GM18502 (cell line): Measurements from ENCODE around the gene CCDC188.
A peak's percentile ranks its signal among the peaks of the same experiment; 100 is the strongest.

Source experiments
- ATAC-seq: cut with Tn5 transposase; IDR thresholded peaks from one replicate; pipeline ENCODE4 v1.9.1; 2021; ENCODE audit warnings: mild to moderate bottlenecking; ENCODE audit not compliant: unreplicated experiment, poor library complexity

CCDC188 gene

DNA sequence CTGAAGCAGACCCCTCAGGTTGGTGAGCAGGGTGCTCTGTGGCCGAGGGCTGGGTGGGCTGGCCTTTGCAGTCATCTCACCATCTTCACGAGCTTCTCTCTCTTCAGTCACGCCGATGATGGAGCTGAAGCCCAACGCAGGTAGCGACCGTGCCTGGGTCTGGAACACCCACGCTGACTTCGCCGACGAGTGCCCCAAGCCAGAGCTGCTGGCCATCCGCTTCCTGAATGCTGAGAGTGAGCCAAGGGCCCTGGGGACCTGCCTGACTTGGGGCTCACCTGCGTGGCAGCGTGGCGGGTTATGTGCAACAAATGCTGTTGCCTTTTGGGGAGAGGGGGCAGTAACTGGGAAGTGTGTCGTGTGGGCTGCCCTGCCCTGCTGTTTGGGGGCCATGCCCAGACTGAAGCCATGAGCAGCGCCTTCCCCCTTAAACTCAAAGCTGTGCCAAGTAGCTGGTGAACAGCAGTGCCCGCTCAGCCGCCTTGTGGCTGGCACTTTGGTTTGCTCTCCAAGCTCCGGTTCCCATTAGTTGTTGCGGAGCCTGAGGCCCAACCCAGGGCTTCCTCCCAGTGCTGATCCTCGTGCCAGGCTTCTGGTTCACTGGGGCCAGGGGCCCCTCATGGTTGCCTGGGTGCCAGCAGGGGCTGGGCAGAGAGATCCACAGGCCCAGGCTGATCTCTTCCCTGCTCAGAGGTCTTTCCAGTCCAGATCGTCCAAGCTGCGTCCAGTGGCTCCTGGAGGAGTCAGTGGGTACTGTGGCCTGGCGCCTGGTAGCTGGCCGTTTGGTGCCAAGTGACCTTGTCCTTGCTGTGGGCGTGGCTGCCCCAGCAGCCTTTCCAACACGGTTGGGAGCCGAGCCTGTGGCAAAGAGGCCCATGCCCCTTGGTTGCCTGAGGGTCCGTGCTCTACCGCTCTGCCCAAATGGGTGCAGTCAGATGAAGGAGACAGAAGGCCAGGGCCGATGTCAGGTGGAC is 25.4 kb downstream of the CCDC188 start:
- ATAC-seq = no peak

DNA sequence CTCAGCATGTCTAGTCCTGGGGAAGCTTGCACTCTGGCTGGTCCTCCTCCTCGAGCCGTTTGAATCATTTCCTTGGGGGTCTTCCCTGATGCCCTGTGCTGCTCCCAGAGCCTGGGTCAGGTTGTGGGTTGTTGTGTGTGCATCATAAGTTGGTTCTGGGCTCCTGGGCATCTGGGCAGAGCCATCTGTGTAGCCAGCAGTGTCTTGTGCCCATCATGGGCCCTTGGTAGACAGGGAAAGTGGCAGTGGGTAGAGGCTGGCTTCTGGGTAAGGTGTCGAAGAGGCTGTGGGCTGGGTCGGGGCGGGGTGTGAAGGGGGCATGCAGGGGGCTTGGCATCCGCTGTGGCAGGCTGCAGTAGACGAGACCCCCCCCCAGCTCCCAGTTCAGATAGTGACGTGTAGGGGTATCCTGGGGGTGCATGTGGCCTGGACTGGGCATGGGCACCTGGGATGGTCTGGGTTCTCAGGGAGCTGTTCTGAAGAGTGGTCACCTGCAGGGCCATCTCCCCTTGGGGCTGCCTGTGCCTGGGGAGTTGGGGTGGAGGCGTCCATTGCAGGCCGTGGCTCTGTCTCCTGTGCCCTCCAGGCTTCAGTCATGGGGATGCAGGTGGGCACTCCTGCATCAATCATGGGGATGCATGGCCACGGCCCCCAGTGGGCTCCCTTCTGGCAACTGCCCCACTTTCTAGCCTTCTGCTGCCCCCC is 26.6 kb downstream of the CCDC188 start:
- ATAC-seq = no peak

DNA sequence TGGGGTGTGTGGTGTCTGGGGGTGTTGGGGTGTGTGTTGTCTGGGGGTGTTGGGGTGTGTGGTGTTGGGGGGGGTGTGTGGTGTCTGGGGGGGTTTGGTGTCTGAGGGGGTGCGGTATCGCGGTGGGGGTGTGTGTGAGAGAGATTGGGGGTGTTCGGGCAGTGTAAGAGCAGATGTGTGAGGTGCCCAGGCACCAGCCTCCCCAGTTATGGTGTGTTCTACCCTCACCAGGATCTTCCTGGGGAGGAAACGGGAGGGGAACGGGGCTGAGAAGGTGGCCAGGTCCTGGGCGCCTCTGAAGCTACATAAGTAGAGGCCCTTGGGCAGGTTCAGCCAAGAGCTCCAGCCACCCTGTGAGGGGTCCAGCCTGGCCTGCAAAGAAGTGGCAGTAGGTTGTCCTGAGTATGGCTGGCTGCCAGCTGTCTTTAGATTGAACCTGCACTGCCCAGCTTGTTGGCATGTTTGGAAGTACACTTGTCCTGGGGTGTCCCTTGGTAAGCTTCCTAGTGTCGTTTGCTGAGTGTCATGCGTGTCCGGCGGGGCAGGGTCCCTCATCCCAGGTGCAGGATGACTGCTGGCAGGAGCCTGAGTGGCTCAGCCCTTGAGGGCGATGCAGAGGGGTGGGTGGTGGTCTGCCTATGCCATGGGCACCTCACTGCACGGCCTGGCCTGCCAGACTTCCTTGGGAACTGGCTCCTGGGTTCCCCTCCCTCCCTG is 27.3 kb downstream of the CCDC188 start:
- no peak for ATAC-seq

DNA sequence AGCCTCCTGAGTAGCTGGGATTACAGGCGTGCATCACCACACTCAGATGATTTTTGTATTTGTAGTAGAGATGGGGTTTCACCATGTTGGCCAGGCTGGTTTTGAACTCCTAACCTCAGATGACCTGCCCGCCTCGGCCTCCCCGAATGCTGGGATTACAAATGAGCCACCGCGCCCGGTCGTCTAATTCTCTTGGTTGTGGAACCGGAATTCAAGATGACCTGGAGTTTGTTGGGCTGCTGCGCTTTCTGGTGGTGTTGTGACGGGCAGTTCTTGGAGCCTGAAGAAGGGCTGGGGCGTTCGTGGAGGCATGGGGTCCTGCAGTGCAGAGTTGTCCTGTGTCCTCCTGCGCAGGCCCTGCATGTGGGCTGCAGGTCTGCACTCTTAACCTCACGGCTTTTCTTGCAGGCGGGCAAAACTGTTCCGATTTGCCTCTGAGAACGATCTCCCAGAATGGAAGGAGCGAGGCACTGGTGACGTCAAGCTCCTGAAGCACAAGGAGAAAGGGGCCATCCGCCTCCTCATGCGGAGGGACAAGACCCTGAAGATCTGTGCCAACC is 28.9 kb downstream of the CCDC188 start:
- ATAC-seq = no peak

DNA sequence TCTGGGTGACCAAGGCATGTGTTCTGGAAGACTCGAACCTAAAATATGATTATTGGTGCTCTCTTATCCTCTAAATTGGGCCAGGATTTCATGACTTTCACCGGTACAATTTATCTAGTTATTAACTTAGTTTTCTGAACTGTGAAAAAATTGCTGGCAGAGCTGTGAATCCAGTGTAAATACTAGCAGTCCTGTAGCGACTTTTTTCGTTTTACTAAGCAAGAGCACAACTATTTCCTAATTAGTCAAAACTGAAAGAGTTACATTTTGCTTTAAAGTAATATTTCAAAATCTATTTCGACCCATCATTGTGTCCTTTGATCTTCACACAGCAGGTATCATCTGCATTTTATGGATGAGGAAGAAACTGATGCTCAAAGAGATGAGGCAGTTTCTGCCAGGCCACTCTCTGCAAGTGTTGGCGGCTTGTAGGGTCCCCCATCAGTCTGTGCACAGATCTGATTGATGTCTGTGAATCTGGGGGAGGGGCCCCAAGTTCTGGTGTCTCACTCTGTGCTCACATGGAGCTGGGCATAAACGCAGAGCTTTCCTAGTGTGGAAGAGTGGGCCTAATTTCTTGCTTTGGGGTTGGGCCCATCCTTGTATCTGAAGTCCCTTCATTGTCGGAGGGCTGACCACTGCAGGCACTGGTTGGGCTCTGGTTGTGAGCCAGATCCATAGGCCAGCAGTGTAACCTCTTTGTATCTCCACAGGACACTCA is 32.4 kb downstream of the CCDC188 start:
- no peak for ATAC-seq

DNA sequence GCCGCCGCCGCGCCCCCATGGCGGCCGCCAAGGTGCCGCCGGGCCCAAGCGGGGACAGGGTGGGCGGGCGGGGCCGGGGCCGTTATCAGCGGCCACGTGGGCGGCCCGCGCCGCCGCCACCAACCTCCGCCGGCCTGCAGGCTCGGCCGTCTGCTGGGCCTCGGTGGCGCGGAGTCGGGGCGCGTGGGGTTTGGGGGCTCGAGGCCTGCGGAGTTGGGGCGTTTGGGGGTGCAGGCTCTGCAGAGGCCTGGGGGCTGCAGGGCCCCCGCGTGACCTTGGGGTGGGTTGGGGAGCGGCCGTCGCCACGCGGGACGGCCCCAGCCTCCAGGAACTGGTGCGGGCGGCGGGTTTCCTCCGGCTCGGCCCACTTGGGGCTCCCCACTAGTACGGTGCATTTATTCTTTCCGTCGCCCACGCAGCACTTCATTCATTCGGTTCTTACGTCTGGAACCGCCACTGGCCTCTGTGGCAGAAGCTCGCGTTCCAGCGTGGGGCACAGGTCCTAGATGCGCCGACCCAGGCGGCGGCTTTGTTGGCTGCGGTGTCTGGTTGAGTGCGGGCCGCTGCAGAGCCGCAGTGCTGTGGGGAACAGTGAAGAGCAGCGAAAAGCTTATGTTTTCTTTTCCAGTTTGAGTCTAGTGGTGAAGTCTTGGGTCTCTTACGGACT is 33.1 kb downstream of the CCDC188 start:
- peak; percentile 29 for ATAC-seq

DNA sequence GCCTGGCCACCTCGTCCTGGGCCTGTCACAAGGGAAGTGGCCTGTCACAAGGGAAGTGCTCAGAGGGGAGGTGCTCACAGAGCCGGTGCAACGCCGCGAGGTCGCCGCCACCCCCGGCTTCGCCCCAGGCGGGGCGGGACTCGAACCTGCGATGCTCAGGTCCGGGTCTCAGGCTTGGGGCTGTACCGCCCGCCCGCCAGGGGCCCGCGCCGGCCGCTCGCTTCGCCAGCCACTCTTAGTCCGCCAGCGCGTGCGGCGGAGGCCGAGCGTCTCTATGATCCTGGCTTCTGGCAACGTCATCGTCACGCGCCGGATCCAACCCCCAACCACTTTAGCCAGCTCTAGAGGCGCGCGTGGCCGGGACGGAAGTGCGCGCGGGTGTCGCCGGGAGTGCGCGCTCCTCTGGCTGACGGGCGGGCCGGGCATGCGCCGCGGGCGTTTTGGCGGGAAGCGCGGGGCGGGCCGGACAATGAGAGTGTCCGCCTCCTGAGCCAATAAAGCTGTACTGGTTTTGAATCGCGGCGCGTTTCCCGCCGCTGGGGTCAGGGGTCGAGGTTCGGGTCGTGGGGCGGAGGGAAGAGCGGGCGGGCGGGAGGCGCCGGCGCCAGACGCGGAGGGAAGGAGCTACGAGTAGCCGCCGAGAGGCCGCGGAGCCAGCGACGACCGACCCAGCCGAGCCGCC is 33.8 kb downstream of the CCDC188 start, which contains the start of gene TRMT2A:
TRMT2A (minus strand) TSS at position 276 of the 682 bp plus-strand sequence. CDS start 320 bp downstream, outside the sequence.
- peak; percentile 78 for ATAC-seq

DNA sequence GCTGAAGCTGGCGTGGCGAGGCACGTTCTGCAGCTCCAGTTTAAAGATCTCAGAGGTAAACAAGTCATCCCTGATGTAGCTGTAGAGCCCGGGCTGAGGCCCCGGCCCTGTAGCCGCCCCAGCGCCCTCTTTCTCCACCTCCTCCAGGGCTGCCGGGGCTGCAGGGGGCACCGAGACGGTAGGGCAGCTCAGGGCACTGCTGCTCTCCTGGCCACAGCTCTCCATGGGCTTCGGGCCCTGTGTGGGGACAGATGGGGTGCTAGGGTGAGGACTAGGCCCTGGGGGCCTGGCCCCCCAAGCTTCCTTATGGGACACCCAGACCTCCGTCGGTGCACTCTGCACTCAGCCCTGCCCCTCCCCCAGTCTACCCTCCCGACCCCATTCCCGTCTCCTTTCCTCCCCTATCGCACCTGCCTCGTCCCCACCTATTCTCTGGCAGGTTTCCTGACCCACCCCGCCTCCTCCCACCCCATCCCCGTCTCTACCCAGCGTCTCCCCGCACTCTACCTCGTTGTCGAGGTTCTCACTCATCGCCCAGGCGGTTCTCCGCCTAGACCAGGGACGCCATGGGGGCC is 34.4 kb downstream of the CCDC188 start:
- ATAC-seq = no peak

DNA sequence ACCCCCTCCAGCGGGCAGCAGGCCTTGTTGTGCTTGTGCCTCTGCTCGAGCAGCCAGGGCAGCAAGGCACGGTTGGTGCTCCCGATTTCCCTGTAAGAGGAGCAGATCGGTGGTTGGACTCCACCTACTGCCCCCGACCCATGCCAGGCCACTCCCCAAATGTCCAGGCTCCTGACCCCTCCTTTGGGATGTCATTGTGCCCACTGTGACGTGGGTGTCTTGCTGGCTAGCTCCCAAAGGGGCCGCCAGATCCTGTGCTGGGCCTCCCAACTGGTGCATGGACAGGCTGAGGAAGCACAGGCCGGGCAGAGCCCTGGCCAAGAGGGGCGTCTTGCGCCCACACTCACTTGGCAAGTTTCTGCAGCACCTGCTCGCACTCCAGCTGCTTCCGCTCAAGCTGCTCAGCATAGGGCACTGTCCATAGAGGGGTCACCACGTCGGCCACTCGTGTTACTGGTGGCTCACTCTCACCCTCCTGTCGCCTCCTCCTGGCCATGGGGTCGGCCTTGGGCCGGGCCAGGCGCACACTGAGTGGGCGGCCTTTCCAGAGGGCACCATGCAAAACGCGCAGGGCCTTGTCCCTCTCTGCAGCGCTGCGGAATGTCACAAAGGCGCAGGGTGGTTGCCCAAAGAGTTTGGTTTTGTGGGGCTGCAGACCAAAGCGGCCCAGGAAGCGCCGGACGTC is 35.0 kb downstream of the CCDC188 start, which contains the start of gene RANBP1:
RANBP1 (plus strand) TSS at position 414 of the 685 bp plus-strand sequence; CDS start at position 495, 81 bp downstream.
- no peak for ATAC-seq

DNA sequence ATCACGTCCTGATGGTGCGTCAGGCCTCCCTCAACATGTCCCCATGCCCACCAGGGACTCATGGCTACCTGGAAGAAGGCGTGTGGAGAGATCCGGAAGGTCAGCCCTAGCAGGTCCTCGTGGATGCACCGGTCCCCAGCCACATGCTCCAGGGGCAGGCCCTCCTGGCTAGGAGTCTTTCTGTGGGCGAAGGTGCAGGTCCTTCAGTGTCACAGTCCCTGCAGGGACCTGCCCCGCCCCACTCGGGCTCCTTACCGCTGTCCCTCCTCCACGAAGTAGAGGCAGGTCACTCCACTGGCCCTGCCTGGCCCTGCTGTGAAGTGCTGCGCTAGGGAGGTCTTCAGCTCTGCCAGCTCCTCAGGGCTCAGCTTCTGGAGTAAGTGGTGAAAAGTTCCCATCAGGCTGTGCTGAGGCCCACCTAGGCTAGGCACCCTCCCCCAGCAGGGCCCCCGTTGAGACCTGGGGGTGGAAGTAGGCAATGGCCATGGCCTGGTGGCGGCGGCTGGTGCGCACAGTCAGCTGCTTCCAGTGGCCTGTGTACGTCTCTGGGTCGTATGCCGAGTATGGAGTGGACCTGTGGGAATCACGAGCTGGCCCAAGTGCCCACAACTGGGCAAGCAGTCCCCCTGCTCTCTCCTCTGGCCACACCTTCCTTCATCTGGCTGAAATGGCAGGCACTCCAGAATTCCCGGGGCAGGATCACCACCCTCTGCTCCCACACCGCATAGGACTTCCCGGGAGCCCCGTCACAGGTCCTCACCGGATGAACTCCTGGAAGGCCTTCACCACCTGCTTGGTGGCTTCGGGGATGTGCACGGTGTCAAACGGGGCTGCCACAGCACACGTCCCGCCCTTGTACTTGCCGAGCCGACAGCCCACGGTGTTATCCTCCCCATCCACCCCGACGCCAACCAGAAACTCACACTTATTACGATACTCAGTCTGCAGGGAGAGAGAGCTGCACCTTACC is 36.1 kb downstream of the CCDC188 start:
- ATAC-seq = no peak

DNA sequence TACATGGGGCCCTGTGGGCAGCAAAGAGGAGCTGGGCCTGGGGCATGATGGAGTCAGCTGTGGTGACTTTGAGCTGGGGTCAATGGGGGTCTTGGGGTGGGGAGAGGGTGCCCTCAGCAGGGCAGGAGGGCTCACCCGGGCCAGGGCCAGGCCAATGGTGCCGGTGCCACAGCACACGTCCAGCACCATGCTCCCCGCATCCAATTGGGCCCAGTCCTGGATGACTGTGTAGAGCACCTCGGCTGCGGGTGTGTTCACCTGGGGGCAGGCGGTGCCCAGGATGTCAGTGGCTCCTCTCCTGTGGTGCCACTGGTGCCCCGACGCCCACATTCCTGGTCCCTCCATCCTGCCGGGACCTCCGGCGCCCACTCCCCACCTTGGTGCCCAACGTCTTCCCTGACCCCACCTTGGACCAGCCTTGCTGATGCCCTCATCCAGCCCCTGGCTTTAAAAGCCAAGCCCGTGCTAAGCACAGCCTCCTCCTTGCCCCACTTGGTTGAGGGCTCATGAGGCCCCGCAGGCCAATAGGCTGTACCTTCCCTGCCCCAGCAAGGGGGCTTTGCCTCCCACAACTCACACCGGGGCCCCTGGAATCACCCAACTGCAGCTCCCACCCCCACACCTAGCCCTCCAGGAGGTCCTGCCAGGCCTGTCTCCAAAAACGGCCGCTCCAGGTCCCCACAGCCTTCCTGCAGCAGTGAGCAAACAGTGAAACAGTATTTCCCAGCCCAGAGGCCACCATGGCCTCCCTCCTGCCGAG is 37.1 kb downstream of the CCDC188 start:
- no peak for ATAC-seq

DNA sequence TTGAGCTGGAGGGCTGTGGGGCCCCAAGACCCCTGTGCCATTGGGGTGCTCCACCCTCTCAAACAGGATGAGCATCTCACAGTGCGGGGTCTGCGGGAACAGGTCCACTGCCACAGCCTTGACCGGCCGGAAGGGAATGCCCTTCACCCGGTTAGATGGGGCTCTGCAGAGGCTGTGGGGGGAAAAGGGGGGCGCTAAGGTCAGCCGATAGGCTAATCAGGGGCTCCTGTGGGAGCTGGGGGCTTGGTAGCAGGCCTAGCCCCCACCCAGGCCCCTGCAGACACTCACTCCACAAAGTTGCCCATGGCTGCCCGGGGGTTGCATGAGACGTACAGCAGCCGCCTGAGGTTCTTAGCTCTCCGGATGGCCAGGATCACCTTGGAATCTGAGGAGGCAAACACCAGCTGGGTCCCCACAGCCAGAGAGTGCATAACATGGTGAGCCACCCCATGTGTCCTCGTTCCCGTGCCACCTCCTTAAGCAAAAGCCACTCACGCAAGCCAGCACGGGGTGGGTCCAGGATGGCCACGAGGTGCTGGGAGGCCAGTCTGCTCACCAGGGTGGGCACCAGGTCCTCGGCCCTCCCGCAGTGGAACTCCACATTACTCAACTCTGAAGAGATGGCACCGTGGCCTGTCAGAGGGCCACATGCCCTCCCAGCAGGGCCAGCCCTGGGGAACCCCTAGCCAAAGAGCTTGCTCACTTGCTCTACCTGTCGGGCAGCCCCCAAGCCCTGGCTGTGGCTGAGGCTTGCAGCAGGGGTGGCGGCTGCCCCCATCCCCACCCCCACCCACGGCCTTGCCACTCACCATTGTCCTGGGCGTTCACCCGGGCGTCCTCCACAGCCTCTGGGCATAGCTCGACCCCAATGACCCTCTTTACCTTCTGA is 38.0 kb downstream of the CCDC188 start:
- ATAC-seq = no peak

DNA sequence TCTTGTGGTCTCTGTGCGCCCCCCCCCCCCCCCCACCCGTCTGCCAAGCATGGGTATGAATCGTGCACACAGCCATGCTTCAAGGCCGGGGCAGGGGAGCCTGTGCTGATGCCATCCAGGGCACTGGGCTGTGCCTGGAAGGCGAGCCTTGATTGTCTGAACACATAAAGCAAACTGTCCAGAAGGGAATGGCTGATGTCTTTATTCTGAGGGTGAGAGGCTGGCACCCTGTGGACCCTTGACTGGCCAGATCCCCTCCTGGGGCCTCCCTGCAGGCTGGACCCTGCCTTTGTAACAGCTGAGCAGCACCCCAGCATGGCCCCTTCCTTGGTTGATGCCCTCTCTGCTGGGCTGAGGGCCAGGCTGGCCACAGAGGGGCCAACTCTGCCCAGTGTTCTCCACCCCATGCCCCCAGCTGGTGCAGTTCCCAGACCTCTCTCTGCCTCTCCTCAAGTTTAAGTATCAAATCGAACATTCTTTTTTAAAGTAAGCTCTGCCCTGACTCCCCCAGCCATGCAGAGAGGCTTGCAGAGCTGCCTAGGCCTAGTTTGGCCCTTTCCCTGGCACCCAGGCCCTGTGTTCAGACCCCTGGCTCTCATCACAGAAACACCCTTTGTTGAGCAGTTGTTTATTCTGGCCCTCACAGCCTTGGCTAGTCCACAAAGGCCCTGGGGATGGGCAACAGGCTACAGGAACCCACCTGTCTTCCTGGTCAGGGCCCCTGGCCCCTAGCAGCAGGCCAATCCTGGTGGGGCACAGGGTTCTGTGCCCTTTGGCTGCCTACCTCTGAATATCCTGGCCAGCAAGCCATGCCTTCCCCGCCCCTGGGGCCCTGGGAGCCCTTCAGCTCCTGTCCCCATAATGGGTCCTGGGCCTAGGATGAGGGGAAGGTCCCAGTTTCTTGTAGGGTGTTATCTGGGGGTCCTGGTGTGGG is 38.9 kb downstream of the CCDC188 start:
- ATAC-seq = no peak
